ENCODE results near the gene FBXL19.

The FBXL19 gene

DNA sequence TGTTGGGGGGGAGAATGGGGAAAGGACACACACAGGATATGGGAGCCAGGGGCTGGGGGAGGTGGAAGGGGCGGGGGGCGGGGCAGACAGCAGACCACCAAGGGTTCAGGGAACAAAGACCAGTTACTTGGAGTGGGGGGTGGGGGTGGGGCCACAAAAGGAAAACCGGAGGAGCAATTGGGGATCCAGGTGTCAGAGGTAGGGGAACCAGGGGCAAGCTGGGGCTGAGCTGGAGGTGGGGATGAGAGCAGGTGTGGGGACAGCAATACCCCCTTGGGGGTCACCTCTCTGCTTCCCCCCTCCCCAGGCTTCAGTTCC lies 24.1 kb downstream of the FBXL19 start:
- DNase-seq (ENCODE audit: low read depth): no peak

DNA sequence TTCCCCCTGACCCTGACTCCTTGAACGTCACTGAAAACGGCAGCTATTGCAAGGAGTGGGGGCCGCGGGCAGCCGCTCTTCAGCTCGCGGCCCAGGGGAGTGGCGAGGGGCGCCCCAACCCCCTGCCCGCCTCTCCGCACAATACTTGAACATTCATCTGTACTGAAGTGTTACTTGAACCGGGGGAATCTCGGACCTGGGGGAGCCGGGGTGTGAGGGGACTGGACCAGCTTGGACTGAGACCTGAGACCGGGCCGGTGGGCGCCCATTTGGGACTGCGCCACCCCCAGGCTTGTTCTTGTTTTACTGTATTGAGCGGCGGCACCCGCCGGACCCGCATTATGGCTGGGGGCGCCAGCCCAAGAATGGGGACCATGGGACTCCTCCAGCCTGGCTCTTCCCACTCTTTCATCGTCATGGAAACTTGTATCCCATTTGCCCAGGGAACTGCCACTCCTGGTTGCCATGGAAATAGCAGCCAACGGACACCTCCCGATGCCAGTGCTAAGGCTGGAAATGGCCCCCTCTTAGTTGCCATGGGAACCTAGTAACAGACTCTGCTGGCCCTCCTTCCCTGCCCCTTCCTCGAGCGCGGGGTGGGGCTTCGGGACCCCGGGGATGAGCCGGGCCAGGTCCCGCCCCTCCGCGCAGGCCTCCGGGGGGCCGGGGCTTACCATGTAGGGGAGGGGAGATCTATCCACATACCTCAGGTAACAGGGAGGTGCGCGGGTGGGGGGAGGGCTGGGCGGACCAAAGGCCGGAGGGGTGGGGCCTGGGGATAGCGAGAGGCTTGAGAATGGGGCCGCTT lies 24.7 kb downstream of the FBXL19 start:
- DNase-seq (ENCODE audit: low read depth): no peak

DNA sequence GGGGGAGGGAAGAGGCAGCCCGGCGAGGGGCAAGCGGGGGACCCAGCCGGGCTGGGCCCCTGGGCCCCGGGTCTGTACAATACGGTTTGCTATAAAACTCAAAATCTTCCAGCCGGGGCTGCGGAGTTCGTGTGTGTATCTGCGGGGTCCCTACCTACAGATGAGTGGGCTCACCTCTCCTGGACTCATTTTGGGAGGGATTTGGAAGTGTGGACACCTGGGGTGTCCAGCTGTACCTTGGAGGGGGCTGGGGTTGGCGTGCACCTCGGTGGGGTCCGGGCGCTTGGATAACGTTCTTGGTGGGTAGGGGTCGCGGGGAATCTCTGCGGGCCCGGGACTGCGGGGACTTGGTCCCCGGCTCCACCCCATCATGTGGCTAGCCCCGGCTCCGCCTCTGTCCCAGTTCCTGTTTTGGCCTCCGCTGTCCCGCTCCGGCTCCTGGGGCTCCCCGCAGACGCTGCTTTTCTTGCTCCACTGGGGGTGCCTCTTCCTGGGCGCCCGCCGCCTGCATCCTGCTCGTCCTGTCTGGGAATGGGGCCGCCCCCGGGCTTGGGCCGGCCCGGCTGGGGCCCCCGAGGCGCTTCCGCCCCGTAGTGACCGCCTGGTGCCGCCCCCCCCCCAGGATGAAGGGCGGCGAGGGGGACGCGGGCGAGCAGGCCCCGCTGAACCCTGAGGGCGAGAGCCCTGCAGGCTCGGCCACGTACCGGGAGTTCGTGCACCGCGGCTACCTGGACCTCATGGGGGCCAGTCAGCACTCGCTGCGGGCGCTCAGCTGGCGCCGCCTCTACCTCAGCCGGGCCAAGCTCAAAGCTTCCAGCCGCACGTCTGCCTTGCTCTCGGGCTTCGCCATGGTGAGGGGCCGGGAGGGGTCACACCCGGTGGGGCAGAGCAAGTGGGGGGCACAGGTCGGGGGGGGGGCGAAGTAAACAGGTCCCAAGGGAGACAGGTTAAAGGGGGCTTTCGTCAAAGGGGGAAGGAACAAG lies 25.6 kb downstream of the FBXL19 start, which contains the start of gene ORAI3:
ORAI3 (plus strand) TSS at position 402 of the 983 bp plus-strand sequence; CDS start at position 624, 222 bp downstream.
- DNase-seq (ENCODE audit: low read depth): no peak

DNA sequence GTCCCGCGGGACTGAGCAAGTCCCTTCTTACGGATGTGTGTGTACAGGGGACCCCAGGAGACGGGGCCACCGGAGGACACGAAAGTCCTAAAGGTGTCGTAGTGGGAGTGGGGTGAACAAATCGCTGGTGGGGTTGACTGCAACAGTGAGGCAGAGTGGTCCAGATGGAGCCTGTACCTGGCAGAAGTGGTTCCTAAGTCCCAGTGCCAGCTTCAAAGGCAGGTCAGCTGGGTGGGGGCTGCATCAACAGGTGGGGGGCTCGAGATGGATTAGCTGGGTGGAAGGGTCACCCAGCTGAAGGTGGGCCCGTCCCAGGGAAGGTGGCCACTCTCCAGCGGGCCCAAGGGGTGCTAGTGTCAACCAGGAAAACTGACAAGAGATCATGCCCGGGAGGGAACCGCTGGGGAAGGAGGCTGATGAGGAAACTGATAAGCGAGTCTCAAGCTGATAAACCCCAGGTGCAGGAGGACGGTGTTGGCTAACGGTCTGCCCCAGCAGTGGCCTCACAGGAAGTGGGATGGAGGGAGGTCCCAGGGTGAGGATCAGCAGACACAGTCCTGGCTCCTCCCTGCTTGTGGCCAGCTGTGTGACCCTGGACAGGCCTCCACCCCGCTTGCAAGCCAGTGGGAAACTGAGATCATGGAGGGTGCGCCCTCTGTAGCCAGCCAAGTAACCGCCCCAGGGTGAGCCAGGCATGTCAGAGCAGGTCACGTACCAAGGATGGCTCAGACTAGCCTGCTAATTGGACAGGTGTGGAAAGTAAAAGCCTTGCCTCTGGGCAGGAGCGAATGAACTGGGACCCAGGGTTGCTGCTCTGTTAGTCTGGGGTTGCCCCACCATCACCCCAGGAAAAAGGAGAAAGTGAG lies 26.5 kb downstream of the FBXL19 start:
- peak; percentile 43 for DNase-seq (ENCODE audit: low read depth)

DNA sequence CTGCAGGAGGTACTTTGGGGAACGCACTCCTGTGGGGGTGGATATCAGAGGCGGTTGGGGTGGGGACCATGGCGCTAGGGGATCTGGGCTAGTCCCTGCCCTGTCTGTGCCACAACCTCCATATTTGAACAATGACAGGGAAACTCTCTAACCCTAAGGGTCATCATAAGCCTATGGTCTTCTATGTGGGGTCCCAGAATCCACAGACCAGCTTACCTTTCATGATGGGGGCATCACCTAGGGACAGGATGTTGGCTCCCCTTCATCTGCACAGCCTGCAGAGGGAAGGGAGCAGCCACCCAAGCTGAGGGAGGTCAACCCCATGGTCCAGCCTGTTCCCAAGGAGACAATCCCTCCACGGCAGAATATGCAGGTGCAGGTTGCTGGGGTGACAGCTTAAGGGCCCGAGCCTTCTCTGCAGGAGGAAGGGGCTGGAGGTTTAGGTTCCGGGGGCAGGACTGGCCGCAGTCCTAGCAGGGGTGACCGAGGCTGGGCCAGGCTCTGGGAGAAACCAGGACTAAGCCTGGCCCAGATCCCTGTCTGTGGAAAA lies 27.2 kb downstream of the FBXL19 start:
- DNase-seq (ENCODE audit: low read depth): no peak

DNA sequence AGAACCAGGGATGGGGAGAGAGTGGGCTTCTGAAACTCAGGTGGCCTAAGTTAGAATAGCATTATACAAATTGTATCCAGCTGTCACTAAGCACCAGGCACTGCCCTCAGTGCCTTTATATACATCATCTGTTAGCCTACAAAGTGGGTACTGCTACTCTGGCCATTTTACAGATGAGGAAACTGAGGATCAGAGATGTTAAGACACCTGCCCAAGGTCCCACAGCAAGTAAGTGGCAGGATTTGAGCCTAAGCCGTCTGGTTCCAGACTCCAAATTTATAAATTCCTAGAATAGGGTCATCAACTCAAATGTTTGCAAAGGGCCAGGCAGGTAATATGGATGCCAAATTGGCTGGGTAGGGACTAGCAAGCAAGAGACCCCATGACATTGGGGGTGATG lies 27.8 kb downstream of the FBXL19 start:
- no peak for DNase-seq (ENCODE audit: low read depth)

DNA sequence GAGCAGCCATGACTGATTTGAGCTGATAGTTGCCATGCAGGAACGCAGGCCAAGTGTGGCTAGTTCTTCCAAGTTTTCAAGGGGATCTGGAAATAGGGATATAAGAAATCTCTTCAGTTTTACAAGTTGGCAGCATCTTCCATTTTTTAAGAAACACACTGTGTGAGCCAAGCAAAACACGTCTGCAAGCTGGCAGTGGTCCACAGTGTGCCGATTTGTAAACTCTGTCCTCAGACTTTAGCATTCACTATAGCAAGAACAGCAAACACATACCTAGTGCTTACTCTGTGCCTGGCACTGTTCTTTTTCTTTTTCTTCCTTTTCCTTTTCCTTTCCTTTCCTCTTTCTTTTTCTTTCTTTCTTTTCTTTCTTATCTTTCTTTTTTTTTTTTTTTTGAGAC lies 28.4 kb downstream of the FBXL19 start:
- DNase-seq (ENCODE audit: low read depth): no peak

DNA sequence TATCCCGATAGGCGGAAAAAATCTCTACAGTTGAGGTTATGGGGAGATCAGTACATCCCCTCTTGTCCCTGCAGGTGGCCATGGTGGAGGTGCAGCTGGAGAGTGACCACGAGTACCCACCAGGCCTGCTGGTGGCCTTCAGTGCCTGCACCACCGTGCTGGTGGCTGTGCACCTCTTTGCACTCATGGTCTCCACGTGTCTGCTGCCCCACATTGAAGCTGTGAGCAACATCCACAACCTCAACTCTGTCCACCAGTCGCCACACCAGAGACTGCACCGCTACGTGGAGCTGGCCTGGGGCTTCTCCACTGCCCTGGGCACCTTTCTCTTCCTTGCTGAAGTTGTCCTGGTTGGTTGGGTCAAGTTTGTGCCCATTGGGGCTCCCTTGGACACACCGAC lies 29.7 kb downstream of the FBXL19 start:
- DNase-seq (ENCODE audit: low read depth): no peak

DNA sequence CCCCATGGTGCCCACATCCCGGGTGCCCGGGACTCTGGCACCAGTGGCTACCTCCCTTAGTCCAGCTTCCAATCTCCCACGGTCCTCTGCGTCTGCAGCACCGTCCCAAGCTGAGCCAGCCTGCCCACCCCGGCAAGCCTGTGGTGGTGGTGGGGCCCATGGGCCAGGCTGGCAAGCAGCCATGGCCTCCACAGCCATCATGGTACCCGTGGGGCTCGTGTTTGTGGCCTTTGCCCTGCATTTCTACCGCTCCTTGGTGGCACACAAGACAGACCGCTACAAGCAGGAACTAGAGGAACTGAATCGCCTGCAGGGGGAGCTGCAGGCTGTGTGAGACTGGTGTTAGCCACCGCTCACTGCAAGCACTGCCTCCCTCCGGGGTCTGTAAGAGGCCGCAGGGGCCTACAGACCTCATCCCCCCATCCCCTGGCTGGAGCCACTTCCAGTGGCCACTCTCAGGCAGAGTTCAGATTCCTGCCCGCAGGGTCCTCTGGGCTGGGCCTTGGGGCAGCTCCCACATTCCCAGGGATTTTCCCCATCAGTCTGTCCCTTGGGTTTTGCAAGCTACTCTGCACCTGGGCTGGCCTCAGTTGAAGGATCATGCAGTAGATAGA lies 30.2 kb downstream of the FBXL19 start:
- DNase-seq (ENCODE audit: low read depth): peak; percentile 61

DNA sequence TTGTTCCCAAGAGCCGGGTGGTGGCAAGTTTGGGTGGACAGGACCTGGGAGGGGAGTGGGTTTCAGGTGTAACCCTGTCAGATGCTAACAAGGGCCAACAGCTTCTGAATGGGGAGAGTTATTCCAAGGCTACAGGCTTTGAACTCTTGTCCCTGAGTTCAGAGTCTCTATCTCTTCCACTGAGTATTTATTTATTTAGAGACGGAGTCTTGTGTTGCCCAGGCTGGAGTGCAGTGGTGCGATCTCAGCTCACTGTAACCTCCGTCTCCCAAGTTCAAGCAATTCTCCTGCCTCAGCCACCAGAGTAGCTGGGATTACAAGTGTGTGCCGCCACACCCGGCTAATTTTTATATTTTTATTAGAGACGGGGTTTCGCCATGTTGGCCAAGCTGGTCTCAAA lies 31.6 kb downstream of the FBXL19 start:
- no peak for DNase-seq (ENCODE audit: low read depth)

DNA sequence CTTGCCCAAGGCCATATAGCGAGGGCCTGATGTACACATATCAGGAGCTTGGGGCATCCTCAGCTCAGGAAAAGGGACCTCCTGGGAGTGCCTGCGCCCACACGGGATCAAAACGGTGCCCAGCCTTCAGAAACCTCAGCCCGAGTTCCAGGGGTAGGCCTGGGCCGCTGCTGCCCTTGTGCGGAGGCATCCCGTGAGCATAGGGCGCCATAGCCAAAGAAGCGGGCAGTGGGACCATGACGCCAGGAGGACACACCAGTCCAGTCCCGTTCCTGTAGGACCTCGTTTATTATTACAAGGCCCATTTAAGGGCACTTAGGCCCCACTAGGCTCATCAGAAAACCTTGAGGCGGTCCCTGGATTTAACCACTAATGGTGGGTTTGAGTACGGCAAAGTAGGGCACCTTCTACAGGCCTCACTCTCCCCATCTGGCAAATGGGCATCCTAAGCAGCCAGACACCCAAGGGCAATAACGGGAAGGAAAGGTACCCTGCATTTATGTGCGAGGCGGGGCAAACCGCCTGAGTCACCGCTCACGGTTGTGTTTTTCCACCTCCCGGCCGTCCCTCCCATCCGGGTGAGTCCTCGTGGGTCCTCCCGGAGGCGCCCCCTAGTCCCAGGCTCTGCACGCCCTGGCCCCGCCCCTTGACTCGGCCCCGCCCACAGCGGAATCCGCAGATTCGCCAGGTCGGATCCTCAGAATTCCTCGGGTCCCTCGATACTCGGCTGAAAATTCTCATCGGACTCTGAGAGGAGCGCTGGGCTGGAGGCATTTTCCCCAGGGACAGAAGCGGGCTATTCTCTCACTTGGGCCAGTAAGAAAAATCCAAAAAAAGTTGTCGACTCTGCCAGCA lies 33.5 kb downstream of the FBXL19 start:
- DNase-seq (ENCODE audit: low read depth): peak; percentile 89

DNA sequence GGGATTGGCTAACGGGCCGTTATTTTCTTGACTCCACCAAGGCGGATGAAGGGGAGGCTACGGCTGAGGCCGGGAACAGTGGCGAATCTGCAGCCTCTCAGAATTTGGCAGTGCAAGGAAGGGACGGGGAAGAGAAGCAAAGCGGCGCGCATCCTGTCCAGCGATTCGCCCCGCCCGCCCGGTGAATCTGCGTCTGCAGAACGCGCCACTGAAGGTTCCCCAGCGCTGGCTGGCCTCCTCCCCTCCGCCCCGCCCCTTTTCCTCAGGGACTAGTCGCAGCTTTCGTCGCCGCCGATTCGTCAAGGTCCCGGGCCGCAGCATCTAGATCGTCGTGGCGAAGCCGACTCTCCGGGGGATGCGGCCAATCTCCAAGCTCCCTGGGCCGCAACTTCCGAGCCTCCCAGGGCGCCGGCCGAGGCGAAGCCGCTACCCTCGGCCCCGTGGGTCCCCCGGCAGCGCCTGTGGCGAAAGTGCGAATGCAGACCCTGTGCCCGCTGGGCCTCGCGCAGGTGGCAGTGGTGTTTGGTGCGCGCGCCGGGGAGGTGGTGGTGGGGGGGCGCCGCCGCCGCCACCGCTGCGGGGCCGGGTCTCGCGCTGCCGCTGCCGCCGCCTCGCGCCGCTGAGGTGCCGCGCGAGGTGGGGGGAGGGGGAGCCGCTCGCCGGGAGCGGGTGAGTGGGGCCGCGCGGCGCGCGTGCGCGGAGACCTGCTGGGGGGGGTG lies 34.2 kb downstream of the FBXL19 start, which contains the start of gene SETD1A:
SETD1A (plus strand) TSS at position 299 of the 719 bp plus-strand sequence. CDS start 978 bp downstream, outside the sequence.
- DNase-seq (ENCODE audit: low read depth): peak; percentile 93

DNA sequence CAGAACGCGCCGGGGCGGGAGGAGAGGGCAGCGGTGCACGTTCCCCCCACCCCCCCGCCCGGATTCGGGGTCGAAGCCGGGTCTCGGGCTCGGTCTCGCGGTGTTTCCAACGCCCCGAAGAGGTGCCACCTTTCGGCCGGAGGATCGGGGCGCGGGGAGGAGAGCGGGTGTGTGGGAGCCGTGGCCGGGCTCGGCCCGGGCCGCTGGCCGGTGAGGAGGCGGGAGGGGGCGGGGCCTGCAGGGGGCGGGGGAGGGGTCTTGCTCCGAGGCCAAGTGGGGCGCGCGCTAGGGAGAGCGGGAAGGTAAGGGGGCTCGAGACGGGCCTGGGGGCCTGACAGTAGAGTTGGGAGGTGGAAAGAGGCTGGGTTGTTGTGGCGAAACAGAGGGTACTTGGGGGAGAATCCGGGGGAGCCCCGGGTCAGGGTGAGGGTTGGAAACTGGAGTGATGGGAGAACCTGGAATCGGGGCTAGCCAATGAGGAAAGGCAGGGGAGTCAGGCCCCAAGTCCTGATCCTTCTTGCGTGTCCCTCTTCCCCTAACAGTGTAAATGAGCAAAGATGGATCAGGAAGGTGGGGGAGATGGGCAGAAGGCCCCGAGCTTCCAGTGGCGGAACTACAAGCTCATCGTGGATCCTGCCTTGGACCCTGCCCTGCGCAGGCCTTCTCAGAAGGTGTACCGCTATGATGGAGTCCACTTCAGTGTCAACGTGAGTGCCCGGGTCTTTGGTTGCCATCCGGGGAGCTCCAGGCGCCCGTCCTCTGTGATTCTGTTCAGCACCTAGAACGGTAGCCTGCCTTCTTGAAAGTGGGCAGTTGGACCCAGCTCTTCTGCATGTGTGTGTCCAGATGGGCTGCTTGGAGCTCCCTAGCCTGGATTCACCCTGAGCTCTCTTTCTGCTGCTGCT lies 35.1 kb downstream of the FBXL19 start:
- no peak for DNase-seq (ENCODE audit: low read depth)

DNA sequence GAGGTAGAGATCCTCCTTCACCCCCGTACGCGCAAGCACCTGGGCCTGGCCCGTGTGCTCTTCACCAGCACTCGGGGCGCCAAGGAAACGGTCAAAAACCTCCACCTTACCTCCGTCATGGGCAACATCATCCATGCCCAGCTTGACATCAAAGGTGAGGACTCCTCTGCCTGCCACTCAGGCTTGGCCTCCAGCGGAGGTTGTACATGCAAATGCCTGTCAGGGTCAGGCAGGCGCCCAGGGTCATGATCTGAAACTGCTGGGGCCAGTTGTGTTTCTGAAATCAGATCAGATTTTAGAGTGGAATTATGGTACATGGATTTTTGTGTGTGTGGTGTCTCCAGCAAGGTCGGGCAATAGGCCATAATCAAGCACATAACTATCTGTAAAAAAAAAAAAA lies 38.0 kb downstream of the FBXL19 start:
- DNase-seq (ENCODE audit: low read depth): no peak

DNA sequence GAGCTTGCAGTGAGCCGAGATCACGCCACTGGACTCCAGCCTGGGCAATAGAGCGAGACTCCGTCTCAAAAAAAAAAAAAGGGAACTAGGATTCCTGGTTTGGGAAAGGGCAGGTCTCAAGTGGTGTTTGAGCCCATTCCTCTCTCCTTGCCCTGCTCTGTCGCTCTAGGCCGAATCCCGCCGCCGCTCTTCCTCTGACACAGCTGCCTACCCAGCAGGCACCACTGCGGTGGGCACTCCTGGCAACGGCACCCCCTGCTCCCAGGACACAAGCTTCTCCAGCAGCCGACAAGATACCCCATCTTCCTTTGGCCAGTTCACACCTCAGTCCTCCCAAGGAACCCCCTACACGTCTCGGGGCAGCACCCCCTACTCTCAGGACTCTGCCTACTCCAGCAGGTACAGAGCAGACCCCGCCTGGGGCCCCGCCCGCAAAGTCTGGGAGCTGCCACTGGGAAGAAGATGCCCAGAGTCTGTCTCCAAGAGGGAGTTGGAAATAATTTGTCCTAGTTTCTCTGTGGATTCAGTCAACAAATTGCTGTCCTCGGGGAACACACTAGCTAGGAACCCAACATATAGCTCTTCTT lies 40.6 kb downstream of the FBXL19 start:
- DNase-seq (ENCODE audit: low read depth): no peak

DNA sequence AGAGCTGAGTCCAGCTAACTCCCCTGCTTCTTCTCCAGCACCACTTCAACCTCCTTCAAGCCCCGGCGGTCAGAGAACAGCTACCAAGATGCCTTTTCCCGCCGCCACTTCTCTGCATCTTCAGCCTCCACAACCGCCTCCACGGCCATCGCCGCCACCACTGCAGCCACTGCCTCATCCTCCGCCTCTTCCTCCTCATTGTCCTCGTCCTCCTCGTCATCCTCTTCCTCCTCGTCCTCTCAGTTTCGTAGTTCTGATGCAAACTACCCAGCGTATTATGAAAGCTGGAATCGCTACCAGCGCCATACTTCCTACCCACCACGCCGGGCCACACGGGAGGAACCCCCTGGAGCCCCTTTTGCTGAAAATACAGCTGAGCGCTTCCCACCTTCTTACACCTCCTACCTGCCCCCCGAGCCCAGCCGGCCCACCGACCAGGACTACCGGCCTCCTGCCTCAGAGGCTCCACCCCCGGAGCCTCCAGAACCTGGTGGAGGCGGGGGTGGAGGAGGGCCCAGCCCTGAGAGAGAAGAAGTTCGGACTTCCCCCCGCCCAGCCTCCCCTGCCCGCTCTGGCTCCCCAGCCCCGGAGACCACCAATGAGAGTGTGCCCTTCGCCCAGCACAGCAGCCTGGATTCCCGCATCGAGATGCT lies 41.3 kb downstream of the FBXL19 start:
- DNase-seq (ENCODE audit: low read depth): no peak

DNA sequence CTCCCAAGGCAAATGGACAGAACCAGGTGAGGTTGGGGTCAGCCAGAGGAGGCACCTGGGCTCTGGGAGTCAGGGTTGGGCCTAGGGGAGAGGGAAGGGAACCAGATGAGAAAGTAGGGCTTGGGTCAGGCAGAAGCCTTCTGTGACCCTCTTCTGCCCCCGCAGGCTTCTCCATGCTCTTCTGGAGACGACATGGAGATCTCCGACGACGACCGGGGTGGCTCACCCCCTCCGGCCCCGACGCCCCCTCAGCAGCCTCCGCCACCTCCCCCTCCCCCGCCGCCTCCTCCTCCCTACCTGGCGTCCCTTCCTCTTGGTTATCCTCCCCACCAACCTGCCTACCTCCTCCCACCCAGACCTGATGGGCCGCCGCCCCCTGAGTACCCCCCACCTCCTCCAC lies 42.1 kb downstream of the FBXL19 start:
- no peak for DNase-seq (ENCODE audit: low read depth)
